GM19468 (cell line): ENCODE measurements around the gene C1orf159.

Experiments
- ATAC-seq: cut with Tn5 transposase; IDR thresholded peaks from one replicate; pipeline ENCODE4 v1.9.1; 2021; ENCODE audit warnings: mild to moderate bottlenecking, moderate library complexity, moderate number of reproducible peaks; ENCODE audit not compliant: unreplicated experiment; ENCODE audit errors: extremely low read depth

Gene C1orf159

DNA sequence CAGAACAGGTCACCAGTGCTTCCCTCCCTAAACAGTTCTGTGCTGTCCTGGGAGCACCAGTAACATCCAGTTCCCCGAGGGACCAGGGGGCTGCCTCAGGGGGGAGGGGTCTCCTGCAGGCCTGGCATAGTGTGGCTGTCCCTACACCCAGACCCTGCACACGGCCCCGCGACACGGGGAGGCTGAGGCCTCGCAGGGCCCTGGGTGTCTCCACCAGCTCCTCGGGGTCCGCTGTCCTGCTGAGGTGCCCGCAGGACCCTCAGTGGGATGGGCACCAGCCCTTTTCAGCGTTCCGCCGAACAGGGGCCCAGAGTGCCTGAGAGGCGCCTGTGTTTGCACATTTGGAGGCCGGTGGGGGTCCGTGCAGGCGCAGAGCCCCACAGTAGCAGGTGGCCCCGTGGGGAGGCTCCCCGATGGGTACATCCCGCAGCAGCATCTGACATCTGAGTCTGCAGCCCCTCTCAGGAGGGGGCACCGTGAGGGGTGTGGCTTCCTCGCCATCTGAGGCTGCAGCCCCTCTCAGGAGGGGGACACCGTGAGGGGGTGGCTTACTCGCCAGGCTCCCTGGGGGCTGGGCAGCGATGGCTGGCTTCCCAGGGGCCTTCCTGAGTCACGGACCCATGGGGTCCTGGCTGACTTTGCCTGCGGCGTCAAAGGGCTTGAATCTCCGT is 18.5 kb upstream of the C1orf159 start:
- ATAC-seq: no peak

- ATAC-seq: no peak
Measured at GRCh38 chr1:1132956-1133750, 17.3 kb upstream of the C1orf159 start.

DNA sequence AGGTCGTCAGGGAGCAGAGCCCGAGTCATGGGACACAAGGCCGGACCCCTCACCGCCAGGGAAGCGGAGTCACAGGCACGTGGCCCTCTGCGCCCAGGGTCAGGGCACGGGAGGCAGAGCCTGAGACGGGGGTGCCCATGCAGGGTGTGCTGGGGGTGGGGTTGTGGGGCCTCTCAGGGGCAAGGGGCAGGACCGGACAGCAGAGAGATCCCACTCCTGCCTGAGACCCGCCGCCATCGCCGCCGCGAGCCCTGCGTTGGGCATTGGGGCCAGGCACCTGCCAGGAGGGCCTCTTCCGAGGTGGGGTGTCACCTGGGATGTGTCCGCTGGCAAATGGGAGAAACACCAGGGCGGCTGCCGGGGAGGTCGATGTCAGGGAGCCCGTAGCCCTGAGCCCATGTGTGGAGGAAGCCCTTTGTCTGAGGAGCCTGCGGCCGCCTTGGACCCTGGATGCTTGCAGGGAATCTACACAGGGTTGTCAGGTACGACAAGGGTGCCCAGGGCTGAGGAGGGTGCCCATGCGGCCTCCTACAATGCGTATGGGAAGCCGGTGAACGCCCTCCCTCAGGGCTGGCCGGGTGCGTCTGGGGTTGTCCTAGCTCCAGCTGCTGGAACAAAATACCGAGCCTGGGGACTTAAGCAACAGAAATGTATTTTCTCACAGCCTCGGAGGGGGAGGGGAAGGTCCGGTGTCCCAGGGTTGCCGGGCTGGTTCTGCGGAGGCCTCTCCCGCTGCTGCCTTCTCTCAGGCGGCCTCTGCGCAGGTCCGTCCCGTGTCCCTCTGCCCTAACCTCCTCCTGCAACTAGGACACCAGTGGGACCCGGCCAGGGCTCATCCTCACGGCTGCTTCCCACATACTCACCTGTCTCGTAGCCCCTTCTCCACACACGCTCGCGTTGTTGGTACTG is 16.4 kb upstream of the C1orf159 start:
- ATAC-seq: no peak

DNA sequence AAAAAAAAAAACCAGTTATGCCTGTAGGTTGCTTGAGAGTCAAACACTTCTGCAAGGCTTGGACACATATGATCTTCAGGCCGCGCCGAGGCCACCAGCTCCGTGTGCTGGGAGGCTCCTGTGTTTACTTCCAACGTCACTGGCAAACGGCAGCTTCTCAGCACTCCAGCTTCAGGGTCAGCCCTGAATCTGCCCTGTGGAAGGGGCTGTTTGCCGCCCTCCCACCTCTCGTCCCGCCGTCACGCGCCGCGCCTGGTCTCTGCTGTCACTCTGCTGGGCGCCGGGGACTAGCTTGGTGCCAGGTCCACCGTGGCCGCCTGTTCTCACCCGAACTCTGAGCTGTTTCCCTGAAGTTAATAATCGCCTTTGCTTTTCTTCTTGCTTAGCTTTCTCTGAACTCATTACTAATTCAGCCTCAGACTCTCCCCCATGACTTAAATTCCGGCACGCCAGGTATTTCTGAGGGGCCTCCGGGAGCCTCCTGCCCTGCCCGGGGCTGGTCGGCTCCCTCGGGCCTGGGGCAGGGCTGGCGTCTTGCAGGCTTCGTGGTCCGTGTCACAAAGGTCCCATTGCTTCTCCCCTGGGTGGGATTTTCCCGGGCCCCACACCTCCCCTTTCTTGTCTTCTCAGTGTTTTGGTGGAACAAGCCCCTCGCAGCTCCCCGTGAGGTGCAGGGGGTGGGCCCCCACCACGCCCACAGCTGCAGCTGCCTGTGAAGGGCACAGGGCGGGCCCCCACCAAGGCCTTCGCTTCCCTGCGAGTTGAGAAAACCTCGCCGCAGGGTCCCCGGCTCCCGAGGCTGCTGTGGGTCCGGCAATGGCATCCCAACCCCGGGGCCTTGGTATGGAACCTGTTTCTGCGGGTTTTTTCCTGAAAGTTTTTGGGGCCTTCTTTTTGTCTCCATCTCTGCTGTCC is 14.6 kb upstream of the C1orf159 start:
- no peak for ATAC-seq

- no peak for ATAC-seq
Measured at GRCh38 chr1:1129381-1129821, 13.5 kb upstream of the C1orf159 start.

DNA sequence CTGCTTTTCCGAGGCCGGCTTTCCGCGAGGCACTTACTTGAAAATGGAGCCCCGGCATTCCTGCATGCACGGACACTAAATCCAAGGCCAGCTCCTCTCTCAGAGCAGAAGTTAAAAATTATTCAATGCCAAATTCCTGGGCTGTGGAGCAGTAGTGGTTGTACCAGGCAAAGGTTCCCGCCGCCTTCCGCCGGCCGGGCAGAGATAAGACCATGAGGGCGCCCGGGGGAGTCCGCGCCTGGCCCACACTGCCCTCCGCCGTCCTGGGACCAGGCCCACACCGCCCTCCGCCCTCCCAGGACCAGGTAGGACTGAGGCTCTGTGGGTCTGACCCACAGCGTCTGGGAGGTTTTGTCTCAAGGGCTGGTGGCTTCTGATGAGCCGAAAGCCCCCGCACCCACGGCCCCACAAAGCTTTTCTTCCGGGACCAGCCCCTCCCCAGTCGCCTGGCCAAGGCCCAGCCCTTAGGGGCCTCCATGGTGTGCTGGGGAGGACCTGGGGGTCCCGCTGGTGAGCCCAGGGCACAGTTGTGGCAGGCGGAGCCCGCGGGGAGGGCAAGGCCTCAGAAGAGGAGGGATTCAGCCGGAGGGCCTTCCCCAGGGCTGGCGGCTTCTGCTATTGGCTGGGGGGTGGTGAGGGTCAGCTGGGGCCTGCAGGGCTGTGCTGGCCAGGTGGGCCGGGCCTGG is 12.7 kb upstream of the C1orf159 start:
- ATAC-seq: no peak

- ATAC-seq: no peak
Measured at GRCh38 chr1:1127551-1128451, 11.9 kb upstream of the C1orf159 start.

DNA sequence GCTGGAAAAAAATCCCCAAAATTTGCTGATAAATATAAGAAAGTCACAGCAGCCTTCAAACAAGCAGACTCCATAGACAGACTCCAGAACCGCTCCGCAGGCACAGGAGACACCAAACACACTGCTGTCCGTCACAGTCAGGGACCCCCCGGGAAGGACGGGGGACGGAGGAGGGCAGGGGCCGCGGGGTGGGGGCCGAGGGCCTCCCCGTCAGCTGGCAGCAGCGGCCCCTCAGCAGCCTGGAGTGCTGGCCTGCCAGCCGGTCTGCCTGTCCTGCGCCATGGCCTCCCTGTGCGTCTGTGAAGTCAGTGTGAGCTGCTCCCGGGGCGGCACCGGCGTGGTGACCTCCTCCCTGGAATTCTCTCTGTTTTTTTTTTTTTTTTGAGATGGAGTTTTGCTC is 10.1 kb upstream of the C1orf159 start:
- no peak for ATAC-seq

DNA sequence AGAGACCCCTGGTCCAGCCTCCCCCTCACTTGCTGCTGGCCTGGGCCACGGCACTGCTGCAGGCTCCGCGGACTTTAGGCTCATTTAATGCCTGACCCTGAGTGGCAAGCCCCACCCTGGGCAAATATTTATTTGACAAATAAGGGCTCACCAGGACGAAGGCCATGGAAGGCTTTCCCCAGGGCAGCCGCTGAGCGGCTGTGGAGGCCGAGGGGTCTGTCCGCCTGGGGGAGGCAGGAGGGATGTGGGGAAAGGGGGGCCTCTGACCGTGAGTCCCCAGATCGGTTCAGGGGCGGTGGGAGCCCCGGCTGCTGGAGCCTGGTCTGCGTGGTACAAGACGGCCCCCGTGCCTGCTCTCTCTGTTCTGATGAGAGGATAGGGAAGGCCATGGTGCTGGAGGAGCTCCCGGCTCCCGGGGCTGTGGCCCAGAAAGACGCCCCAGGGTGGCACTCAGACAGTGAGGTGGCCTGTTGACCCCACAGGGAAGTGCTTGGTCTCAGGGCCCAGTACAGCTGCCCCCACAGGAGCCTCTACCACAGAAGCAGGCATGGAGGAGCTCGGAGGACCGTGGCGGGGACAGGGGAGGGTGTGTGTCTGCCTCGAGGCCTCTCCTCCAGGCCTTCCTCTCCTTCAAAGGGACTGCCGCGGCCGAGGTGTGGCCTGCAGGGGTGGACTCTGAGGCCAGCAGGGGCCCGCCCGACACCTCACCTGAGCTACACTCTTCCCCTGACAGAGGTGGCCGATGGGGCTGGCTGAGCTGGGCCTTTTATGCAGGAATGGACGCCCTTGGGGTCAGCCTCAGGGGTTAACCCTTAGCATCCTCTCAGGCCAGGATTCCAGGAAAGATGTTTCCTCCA is 9.1 kb upstream of the C1orf159 start:
- ATAC-seq: no peak

- ATAC-seq: no peak
Measured at GRCh38 chr1:1124508-1124785, 8.6 kb upstream of the C1orf159 start.

DNA sequence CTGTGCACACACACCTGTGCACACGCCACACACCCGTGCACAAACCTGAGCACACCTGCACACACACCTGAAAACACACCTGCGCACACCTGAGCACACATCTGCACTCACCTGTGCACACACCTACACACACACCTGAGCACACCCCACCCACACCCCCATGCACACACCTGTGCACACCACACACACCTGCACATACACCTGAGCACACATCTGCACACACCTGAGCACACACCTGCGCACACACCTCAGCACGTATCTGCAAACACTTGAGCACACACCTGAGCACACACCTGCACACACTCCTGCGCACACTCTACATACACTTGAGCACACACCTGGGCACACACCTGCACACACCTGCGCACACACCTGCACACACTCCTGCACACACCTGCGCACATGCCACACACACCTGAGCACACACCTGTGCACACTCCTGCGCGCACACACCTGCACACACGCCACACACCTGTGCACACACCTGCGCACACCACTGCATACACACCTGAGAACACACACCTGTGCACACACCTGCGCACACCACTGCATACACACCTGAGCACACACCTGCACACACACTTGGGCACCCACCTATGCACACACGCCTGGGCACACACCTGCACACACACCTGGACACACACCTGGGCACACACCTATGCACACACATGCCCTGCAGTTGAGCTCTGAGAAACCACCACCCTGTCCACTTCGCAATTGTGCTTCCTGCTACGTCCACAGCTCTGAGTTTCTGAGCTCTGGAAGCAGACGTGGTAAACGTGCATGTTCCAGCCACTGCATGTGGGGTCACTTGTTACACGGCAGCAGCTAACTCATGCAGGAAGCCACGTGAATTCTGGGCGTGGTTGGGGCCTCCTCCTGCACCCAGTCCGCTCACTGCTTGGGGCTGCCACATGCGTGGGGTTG is 8.0 kb upstream of the C1orf159 start:
- no peak for ATAC-seq

DNA sequence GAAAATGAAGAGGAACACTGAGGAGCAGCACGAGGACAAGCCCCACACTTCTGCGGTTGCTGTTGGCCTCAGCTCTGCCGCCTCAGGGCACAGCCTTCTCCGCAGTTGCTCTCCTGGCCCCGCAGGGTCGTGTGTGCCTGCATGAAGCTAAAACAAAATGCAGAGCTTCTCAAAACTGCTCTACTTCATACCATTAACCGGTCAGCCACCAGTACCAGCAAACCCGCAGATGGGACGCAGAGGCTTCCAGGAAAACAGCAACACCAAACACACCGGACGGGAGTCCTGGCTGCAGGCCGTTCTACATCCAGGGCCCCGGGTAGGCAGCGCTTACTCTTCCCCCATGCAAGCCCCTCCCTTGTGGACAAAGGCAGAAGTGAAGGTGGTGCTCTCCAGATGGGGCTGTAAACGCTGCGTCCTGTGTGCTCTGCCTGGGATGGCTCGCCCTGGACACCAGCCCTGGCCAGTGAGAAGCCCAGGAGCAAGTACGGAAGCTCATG is 7.1 kb upstream of the C1orf159 start:
- ATAC-seq: no peak

DNA sequence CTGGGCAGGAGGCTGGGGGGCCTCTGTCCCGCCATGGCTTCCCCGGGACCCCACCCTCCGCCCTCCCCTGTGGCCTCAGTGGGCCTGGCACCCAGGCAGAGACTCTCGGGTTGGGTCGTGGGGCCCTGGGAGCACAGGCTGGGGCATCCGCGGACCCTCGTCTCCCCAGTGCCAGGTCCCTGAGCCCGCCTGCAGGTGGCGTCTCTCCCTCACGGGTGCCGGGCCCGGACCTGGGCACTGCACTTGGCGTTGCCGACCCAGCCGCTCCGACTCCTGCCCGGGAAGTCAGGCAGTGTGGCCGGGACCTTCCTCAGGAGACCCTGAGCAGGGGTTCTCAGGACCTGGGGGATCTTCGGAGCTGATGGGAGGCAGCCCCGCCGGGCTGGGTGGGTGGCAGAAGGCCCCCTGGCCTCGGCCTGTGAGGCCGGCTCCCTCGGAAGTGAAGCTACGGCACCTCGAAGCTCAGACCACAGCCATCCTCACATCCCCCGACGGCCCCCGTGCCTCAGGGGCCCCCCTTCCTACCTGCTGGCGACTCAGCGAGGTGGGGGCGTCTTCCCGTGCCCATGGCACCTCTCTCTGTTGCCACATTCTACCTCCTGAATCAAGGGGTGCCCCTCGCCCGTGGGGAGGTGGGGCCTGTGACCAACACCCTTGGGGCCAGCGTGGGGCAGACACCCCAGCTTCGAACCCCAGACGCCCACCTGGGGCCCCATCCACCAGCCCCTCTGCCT is 6.4 kb upstream of the C1orf159 start:
- ATAC-seq: no peak

- no peak for ATAC-seq
Measured at GRCh38 chr1:1121611-1122077, 5.8 kb upstream of the C1orf159 start.

- no peak for ATAC-seq
Measured at GRCh38 chr1:1120866-1121591, 5.1 kb upstream of the C1orf159 start.
